GM18502 (cell line): ENCODE data around the gene ACCSL.

Experiments
- ATAC-seq: cut with Tn5 transposase; IDR thresholded peaks from one replicate; pipeline ENCODE4 v1.9.1; 2021; ENCODE audit warnings: mild to moderate bottlenecking; ENCODE audit not compliant: unreplicated experiment, poor library complexity

ACCSL gene

GRCh38 chr11:44094260-44094868, 46.6 kb downstream of the ACCSL start:
- no peak for ATAC-seq

DNA sequence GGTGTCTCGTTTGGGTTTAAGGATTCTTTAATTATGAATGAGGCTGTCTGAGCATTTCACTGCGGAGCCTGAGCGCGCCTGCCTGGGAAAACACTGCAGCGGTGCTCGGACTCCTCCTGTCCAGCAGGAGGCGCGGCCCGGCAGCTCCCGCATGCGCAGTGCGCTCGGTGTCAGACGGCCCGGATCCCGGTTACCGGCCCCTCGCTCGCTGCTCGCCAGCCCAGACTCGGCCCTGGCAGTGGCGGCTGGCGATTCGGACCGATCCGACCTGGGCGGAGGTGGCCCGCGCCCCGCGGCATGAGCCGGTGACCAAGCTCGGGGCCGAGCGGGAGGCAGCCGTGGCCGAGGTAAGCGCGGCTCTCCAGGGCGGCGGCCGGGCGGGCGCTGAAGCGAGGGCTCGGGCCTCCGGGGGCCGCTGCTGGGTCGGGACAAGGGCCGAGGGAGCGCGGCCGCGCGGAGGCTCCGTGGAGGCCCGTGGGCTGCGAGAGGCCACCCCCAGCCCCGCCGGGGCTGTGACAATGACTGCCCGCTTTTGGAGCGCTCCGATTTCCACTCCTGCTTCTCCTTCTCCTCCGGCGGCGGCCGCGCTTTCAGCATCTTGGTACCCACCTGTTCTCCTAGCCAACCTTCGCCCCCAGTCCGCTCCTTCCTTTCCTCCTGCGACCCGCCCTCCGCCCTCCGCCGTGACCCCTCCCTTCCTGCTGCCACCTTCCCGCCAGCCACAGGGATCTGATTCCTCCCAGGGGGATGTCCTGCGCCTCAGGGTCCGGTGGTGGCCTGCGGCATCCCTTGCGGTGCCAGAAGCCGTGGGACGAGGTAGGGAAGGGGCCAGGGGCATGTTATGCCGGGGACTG, 48.0 kb downstream of the ACCSL start, which contains the start of gene EXT2:
TSS of gene EXT2 (plus strand) at position 173 of the 854 bp plus-strand sequence. CDS start 12,035 bp downstream, outside the sequence.
- peak; percentile 93 for ATAC-seq

DNA sequence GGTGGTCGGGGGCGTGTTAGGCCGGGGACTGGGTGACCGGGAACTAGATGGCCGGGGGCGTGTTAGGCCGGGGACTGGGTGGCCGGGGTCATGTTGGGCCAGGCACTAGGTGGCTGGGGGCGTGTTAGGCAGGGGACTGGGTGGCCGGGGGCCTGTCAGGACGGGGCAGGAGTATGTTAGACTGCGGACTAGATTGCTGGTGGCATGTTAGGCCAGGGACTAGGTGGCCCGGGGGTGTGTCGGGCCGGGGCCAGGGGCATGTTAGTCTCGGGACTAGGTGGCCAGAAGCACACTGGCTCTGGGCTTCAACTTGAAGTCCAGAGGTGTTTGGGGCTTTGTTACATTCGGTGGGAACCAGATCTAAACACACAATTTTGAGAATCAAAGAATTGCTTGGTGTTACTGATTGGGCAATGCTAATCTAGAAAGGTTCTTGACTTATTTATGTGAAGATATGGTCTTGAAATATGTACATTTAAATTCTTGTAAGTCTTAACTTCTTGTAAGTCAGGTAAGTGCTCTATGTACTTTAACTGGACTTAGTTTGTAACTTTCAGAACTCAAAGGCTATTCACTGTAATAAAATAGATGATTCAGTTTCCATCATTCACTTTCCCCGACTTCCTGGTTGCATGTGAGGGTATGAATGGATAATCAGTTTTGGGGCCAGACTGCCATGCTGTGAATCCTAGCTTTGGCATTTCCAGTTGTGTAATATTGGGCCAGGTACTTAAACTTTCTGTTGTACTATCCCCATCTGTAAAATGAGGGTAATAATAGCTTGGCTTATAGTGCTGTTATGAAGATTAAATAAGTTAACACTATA, 48.8 kb downstream of the ACCSL start:
- no peak for ATAC-seq

GRCh38 chr11:44097821-44098220, 50.0 kb downstream of the ACCSL start:
- ATAC-seq = no peak

DNA sequence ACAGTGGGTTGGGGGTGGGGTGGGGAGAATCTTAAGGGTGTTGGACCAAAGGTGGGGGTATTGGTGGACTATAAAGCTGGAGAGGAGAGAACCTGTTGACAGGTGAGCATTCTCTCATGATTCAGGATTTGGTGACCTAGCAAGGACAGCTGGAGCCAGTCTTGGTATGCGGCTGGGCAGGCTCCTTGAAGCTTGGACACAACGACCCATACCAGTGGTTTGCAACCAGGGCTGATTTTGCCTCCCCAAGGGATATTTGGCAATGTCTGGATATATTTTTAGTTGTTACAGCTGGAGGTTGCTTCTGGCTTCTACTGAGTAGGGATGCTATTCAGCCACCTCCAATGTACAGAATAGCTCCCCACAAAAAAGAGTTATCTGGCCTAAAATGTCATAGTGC, 53.3 kb downstream of the ACCSL start:
- ATAC-seq = no peak

GRCh38 chr11:44104481-44105294, 56.9 kb downstream of the ACCSL start:
- ATAC-seq = no peak

GRCh38 chr11:44108260-44108659, 60.5 kb downstream of the ACCSL start:
- ATAC-seq = no peak
